ENCODE data around the gene MTNR1A. TPM values are rescaled to one million over a fixed set of nuclear protein-coding genes. Genes with fewer than 3 reads are reported as not detected.

MTNR1A gene
- polyA plus RNA-seq, 4 donors: 0.15 to 0.24 TPM; not detected in 2

Other genes with a start within 250 kb of the MTNR1A start
- 100 to 1,000 TPM in 1 of 4 donors, 10 to 100 TPM in 3; 62.4 to 189 (median 83.6) TPM for gene FAT1, start 168.3 kb upstream of the MTNR1A start, polyA plus RNA-seq

All from small intestine (tissue), 4 donors.